ENCODE data around the gene PINLYP. TPM values are rescaled to one million over a fixed set of nuclear protein-coding genes. Genes with fewer than 3 reads are reported as not detected.

Gene PINLYP
- polyA plus RNA-seq, 1 donor = 16.4 TPM

DNA sequence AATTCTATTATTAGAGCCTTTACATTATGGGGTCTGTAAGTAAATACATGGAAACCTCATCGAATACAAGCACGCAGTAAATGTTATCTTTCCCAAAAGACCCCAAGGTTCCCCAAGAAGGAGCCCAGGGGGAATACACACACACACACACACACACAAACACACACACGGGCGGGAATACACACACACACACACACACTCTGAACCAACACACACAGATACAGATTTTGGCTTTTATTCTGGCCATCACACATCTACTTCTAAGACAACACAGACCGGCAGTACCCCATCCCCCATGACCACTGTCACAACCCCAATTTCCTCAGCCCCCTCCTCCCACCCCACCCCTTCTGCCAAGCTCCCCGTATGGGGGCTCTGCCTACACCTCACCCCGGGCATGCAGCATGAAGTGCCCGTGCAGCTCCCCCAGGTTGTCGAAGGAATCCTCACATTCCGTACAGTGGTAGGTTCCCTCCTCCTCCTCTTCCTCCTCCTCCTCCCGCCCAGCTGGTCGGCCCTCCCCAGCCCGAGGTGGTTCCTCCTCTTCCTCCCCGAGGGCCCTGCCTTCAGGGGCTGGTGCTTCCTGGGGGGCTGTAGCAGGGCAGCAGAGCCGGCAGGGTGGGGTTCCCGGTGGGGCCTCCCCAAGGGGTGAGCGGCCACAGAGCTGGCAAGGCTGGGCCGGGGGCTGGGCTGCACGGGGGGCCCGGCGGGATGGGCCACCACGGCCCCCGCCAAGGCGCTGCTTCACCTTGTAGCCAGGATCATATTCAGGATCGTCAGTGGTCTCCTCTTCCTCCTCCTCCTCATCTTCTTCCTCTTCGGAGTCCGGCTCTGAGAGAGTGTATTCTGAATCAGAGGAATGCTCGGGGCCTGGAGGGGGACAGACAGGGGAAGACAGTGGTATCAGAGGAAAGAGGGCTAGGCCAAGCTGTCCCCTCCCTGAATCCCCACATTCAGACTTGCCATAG is 31.9 kb downstream of the PINLYP start:
- Histone ChIP-seq H3K4me1 (ENCODE audit: control insufficient read depth, insufficient read depth, low read length) (no peaks in the 10 kb centered on the region), H3K27me3 (ENCODE audit: control insufficient read depth, insufficient read depth, low read length) (no peaks in the 10 kb centered on the region), H3K36me3 (ENCODE audit: control insufficient read depth, insufficient read depth, low read length) (peaks cover 23% of the 10 kb centered on the region), H3K4me3 (ENCODE audit: low read length) (no peak overlapping the region), H3K27ac (ENCODE audit: low read length) (no peak overlapping the region), H3K9me3 (ENCODE audit: control insufficient read depth, low read depth, low read length) (no peaks in the 10 kb centered on the region)
- no peak for DNase-seq
- no CpG with 5 or more reads among the region's 28 CpGs for WGBS (ENCODE audit: insufficient coverage, low lambda C conversion rate)

DNA sequence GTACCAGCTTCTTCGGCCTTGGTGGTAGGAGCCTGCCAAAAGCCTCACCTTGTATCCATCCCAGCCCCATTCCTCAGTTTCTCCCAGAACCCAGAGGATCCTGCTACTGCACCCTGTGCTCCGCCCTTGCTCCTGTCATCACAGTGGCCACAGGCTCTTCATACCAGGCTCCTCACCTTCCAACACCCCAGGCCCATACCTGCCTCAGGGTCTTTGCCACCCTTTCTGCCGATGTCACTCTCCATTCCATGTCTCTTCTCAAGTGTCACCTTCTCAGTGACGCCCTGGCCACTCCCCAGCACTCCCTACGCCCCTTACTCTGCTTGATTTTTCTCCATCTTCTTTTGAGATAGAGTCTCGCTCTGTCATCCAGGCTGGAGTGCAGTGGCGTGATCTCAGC is 34.3 kb downstream of the PINLYP start:
- Histone ChIP-seq H3K36me3 (ENCODE audit: control insufficient read depth, insufficient read depth, low read length) (peaks cover 41% of the 10 kb centered on the region), H3K27me3 (ENCODE audit: control insufficient read depth, insufficient read depth, low read length) (no peaks in the 10 kb centered on the region), H3K4me3 (ENCODE audit: low read length) (no peak overlapping the region), H3K9me3 (ENCODE audit: control insufficient read depth, low read depth, low read length) (no peaks in the 10 kb centered on the region), H3K27ac (ENCODE audit: low read length) (no peak overlapping the region), H3K4me1 (ENCODE audit: control insufficient read depth, insufficient read depth, low read length) (no peaks in the 10 kb centered on the region)
- no peak for DNase-seq
- WGBS (ENCODE audit: insufficient coverage, low lambda C conversion rate) = no CpG with 5 or more reads among the region's 7 CpGs

DNA sequence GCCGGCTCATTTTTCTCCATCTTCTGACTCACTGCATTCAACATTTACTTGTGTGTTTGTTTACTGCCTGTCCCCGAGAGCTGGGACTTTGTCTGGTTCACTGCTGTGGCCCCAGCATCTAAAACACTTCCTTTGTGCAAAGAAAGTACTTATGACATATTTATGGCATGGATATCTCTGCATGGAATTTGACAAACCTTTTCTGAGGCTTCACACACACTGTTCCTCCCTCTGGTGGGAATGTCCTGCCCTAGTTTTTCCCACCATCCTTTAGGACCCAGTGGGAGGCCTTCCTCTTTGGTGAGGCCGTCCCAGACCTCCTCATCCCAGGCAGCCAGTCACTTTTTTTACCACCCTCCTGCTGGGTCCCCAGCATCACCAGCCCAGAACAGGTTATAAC is 34.9 kb downstream of the PINLYP start:
- WGBS (ENCODE audit: insufficient coverage, low lambda C conversion rate) = no CpG with 5 or more reads among the region's 3 CpGs
- no peak overlapping the region for H3K4me3 ChIP-seq (ENCODE audit: low read length)
- DNase-seq = no peak
- H3K4me1 ChIP-seq (ENCODE audit: control insufficient read depth, insufficient read depth, low read length) = no peaks in the 10 kb centered on the region
- no peak overlapping the region for H3K27ac ChIP-seq (ENCODE audit: low read length)
- H3K36me3 ChIP-seq (ENCODE audit: control insufficient read depth, insufficient read depth, low read length) = peaks cover 41% of the 10 kb centered on the region
- H3K9me3 ChIP-seq (ENCODE audit: control insufficient read depth, low read depth, low read length) = no peaks in the 10 kb centered on the region
- no peaks in the 10 kb centered on the region for H3K27me3 ChIP-seq (ENCODE audit: control insufficient read depth, insufficient read depth, low read length)

DNA sequence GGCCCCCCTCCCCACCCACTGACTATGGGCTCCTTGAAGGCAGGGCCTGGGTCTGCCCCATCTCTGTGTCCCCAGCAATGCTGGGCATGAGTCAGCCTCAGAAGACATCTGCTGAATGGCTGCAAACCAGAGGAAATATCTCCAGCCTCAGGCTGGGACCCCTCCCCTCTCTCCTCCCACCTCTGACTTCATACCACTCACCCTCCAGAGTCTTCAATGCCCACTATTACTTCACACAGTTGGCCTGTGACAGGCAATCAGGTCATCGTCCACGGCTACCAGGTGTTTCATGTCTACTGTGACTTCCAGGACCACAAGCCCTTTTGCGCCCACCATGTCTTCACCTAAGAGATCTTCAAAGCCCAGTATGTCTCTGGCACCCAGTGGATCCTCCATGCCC is 36.2 kb downstream of the PINLYP start, which contains the start of gene SRRM5:
Gene SRRM5, plus strand, starts transcription at position 301 of the 400 bp plus-strand sequence. Its CDS starts 34 bp downstream, at position 335.
- H3K36me3 ChIP-seq (ENCODE audit: control insufficient read depth, insufficient read depth, low read length) = peaks cover 39% of the 10 kb centered on the region
- no peak within 1 kb of the TSS for H3K4me3 ChIP-seq (ENCODE audit: low read length)
- H3K4me1 ChIP-seq (ENCODE audit: control insufficient read depth, insufficient read depth, low read length) = no peaks in the 10 kb centered on the region
- no peaks in the 10 kb centered on the region for H3K27me3 ChIP-seq (ENCODE audit: control insufficient read depth, insufficient read depth, low read length)
- DNase-seq = no peak
- H3K9me3 ChIP-seq (ENCODE audit: control insufficient read depth, low read depth, low read length) = no peaks in the 10 kb centered on the region
- no CpG with 5 or more reads among the region's 3 CpGs for WGBS (ENCODE audit: insufficient coverage, low lambda C conversion rate)
- H3K27ac ChIP-seq (ENCODE audit: low read length) = no peak within 1 kb of the TSS

DNA sequence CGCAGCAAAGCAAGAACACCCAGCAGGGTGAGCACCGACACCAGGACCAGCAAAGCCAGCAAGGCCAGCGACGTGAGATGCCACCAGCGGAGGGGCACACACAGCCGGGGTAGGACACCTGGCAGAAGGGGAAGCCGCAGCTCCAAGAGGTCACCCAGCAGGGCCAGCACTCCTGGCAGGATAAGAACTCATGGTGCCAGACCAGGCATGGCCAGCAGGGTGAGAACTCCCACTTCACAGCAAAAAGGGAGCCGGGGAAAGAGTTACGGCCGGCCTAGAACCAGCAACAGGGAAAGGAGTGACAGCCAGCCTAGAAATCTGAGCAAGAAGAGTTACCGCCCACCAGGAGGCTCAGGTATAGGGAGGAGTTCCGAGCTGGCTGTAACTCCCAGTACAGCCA is 36.8 kb downstream of the PINLYP start:
- DNase-seq = no peak
- Histone ChIP-seq H3K4me1 (ENCODE audit: control insufficient read depth, insufficient read depth, low read length) (no peaks in the 10 kb centered on the region), H3K4me3 (ENCODE audit: low read length) (no peak overlapping the region), H3K27me3 (ENCODE audit: control insufficient read depth, insufficient read depth, low read length) (no peaks in the 10 kb centered on the region), H3K27ac (ENCODE audit: low read length) (no peak overlapping the region), H3K36me3 (ENCODE audit: control insufficient read depth, insufficient read depth, low read length) (peaks cover 36% of the 10 kb centered on the region), H3K9me3 (ENCODE audit: control insufficient read depth, low read depth, low read length) (no peaks in the 10 kb centered on the region)
- no CpG with 5 or more reads among the region's 12 CpGs for WGBS (ENCODE audit: insufficient coverage, low lambda C conversion rate)

DNA sequence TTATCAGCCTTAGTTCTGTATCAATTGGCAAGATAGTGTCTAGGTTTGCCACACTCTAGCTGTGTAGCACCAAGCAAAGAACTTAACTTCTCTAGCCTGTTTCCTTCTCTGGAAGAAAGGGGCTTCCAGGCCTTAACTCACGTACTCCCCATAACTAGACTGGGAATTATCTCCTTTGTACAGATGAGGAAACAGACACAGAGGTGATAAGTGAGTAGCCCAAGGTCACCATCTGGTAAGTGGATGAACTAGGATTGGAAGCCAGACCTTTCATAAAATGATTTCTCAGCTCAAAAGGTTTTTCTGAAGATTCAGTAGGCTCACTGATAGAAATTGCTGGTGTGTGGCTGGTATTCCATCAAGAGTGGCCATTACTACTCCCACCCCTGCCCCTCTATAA is 40.7 kb downstream of the PINLYP start:
- Histone ChIP-seq H3K27me3 (ENCODE audit: control insufficient read depth, insufficient read depth, low read length) (no peaks in the 10 kb centered on the region), H3K4me1 (ENCODE audit: control insufficient read depth, insufficient read depth, low read length) (peaks cover 4% of the 10 kb centered on the region), H3K36me3 (ENCODE audit: control insufficient read depth, insufficient read depth, low read length) (peaks cover 28% of the 10 kb centered on the region), H3K27ac (ENCODE audit: low read length) (no peak overlapping the region), H3K4me3 (ENCODE audit: low read length) (no peak overlapping the region), H3K9me3 (ENCODE audit: control insufficient read depth, low read depth, low read length) (peaks cover 2% of the 10 kb centered on the region)
- no CpG with 5 or more reads among the region's 1 CpG for WGBS (ENCODE audit: insufficient coverage, low lambda C conversion rate)
- DNase-seq = no peak

DNA sequence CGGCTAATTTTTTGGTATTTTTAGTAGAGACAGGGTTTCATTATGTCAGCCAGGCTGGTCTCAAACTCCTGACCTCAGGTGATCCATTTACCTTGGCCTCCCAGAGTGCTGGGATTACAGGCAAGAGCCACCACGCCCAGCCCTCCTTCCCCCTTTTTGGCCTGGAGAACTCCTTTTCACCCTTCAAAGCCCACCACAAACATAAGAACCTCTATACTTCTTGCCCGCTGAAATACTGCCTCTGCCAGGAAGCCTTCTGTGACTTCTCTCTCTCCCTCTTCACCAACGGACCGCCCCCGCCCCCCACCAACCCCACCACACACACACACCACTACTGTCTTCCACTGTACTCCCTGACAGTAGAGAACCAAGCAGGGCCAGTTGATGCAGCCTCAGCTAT is 41.4 kb downstream of the PINLYP start:
- DNase-seq = no peak
- Histone ChIP-seq H3K4me1 (ENCODE audit: control insufficient read depth, insufficient read depth, low read length) (peaks cover 4% of the 10 kb centered on the region), H3K9me3 (ENCODE audit: control insufficient read depth, low read depth, low read length) (peaks cover 2% of the 10 kb centered on the region), H3K36me3 (ENCODE audit: control insufficient read depth, insufficient read depth, low read length) (peaks cover 23% of the 10 kb centered on the region), H3K27ac (ENCODE audit: low read length) (no peak overlapping the region), H3K4me3 (ENCODE audit: low read length) (no peak overlapping the region), H3K27me3 (ENCODE audit: control insufficient read depth, insufficient read depth, low read length) (no peaks in the 10 kb centered on the region)
- WGBS (ENCODE audit: insufficient coverage, low lambda C conversion rate) = no CpG with 5 or more reads among the region's 6 CpGs

DNA sequence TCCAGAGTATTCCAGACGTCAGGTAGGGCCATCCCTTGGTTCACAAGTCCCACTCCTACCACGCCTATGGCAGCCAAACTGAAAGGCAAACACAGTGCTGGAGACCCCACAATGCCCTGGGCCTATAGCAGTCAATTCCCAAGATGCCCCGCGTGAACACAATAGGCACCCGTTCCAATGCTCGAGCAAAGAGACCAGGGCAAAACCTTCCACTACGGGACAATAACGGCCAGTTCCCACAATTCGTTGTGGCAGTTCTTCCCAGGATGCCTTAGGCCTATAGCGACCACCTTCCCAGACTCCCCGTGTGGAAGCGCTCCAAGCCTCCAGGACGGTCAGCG is 43.3 kb downstream of the PINLYP start:
- Histone ChIP-seq H3K4me1 (ENCODE audit: control insufficient read depth, insufficient read depth, low read length) (peaks cover 4% of the 10 kb centered on the region), H3K36me3 (ENCODE audit: control insufficient read depth, insufficient read depth, low read length) (peaks cover 4% of the 10 kb centered on the region), H3K4me3 (ENCODE audit: low read length) (peak overlapping the region; percentile 71), H3K27me3 (ENCODE audit: control insufficient read depth, insufficient read depth, low read length) (no peaks in the 10 kb centered on the region), H3K9me3 (ENCODE audit: control insufficient read depth, low read depth, low read length) (peaks cover 2% of the 10 kb centered on the region), H3K27ac (ENCODE audit: low read length) (peak overlapping the region; percentile 85)
- no CpG with 5 or more reads among the region's 14 CpGs for WGBS (ENCODE audit: insufficient coverage, low lambda C conversion rate)
- no peak for DNase-seq

DNA sequence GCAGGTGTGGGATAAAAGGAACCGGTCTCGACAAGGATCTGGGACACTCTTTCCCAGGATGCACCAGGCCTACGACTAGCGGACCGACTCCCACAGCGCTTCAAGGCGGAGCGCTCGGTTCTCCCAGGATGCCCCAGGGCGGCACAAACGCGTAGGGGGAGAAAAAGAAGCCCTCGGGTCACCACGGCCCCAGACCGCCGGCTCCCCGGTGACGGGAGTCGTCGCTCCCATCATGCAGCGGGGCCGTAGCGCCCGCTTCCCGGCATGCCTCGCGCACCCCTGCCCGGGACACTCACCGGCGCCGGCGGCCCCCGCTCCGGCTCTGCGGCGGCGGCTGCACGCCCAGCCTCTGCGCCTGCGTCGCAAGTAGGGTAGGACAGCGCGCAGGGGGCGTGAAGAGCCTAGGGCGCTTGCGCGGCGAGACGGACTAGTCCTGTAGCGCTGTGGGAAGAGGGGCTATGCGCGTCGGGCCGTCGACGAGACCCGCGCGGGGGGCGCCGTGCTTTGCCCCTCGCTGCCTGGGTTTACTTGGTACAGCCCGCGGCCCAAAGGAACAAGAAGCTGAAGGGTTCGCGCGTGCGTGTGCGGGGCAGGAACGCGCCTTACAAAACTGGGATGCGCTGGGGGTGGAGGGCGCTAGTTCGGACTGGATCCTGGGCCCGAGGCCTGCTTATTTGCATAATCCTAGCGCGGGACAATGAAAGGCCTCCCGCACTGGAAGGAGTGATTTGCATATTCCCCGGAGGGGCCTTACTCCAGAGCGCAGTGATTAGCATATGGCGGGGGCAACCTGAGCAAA is 43.9 kb downstream of the PINLYP start, which contains the start of gene ZNF428:
Gene ZNF428, minus strand, starts transcription at position 368 of the 799 bp plus-strand sequence. CDS start 5,325 bp downstream, outside the sequence.
- Histone ChIP-seq H3K9me3 (ENCODE audit: control insufficient read depth, low read depth, low read length) (peaks cover 2% of the 10 kb centered on the region), H3K4me3 (ENCODE audit: low read length) (peak within 1 kb of the TSS; percentile 71), H3K36me3 (ENCODE audit: control insufficient read depth, insufficient read depth, low read length) (no peaks in the 10 kb centered on the region), H3K4me1 (ENCODE audit: control insufficient read depth, insufficient read depth, low read length) (peaks cover 4% of the 10 kb centered on the region), H3K27me3 (ENCODE audit: control insufficient read depth, insufficient read depth, low read length) (no peaks in the 10 kb centered on the region), H3K27ac (ENCODE audit: low read length) (peak within 1 kb of the TSS; percentile 85)
- DNase-seq = peak; percentile 88 to 93
- 0% methylated on average over 1 of the region's 81 CpGs for WGBS (ENCODE audit: insufficient coverage, low lambda C conversion rate)

Measured in large intestine (tissue), 3 donors.